Fibroblast of upper back skin (primary cell): ENCODE measurements around the gene DLG2.

ENCODE experiments used
- DNase-seq: peaks from one replicate; pipeline ENCODE4 v3.0.0-alpha.2; 2013

Gene DLG2

GRCh38 chr11:84543367-84544159 is 1083.6 kb downstream of the DLG2 start:
- no peak for DNase-seq

GRCh38 chr11:84541731-84542340 is 1085.3 kb downstream of the DLG2 start:
- DNase-seq = peak; percentile 55

- DNase-seq = no peak
These were observed 1090.7 kb downstream of the DLG2 start for GRCh38 chr11:84536456-84536855.

- DNase-seq = no peak
These were observed 1094.8 kb downstream of the DLG2 start for GRCh38 chr11:84532364-84532763.

- DNase-seq = no peak
These were observed 1100.9 kb downstream of the DLG2 start for GRCh38 chr11:84526250-84526649.

- peak; percentile 32 for DNase-seq
These were observed 1102.6 kb downstream of the DLG2 start for GRCh38 chr11:84524422-84525051.

- DNase-seq = peak; percentile 36
These were observed 1104.8 kb downstream of the DLG2 start for GRCh38 chr11:84522331-84522730.

GRCh38 chr11:84518631-84519183 is 1108.4 kb downstream of the DLG2 start:
- DNase-seq = peak; percentile 3

GRCh38 chr11:84514436-84514835 is 1112.7 kb downstream of the DLG2 start:
- DNase-seq = no peak

GRCh38 chr11:84503503-84503902 is 1123.6 kb downstream of the DLG2 start:
- no peak for DNase-seq

GRCh38 chr11:84501750-84502149 is 1125.4 kb downstream of the DLG2 start:
- DNase-seq = no peak

GRCh38 chr11:84497981-84498411 is 1129.1 kb downstream of the DLG2 start:
- peak; percentile 93 for DNase-seq

GRCh38 chr11:84497181-84497580 is 1130.0 kb downstream of the DLG2 start:
- no peak for DNase-seq

- no peak for DNase-seq
These were observed 1131.0 kb downstream of the DLG2 start for GRCh38 chr11:84496122-84496521.

- DNase-seq = no peak
These were observed 1147.0 kb downstream of the DLG2 start for GRCh38 chr11:84480131-84480530.

GRCh38 chr11:84476581-84476980 is 1150.6 kb downstream of the DLG2 start:
- DNase-seq = peak; percentile 50

- DNase-seq = no peak
These were observed 1155.6 kb downstream of the DLG2 start for GRCh38 chr11:84471501-84471900.

GRCh38 chr11:84468235-84468634 is 1158.9 kb downstream of the DLG2 start:
- DNase-seq = no peak

- no peak for DNase-seq
These were observed 1162.1 kb downstream of the DLG2 start for GRCh38 chr11:84465040-84465439.

GRCh38 chr11:84455691-84456090 is 1171.5 kb downstream of the DLG2 start:
- peak; percentile 7 for DNase-seq

GRCh38 chr11:84452211-84452610 is 1174.9 kb downstream of the DLG2 start:
- DNase-seq = no peak

GRCh38 chr11:84438565-84438964 is 1188.6 kb downstream of the DLG2 start:
- DNase-seq = no peak

GRCh38 chr11:84437071-84437980 is 1189.8 kb downstream of the DLG2 start:
- no peak for DNase-seq
